Lower lobe of right lung (tissue), 2 donors: ENCODE results near the gene AHI1. TPM values are rescaled to one million over a fixed set of nuclear protein-coding genes. Genes with fewer than 3 reads are reported as not detected.
"Not testable (repeated sequence)": the region's sequence is repeated elsewhere in the genome, so short reads cannot be mapped to it uniquely, and the experiment has no call there.

Experiments
- ATAC-seq, 2 donors: fragments of 200-7000 bp; cut with Tn5 transposase; one replicate each; pipeline ENCODE4 v1.9.1; 2020 to 2022; ENCODE audit warnings: mild to moderate bottlenecking in 2 of 2, moderate library complexity in 2 of 2
- DNase-seq: peaks from one replicate; pipeline ENCODE4 v3.0.0-alpha.2; 2020
- H3K27ac ChIP-seq: fragments of 200-600 bp; one replicate; pipeline ENCODE4 v1.8.0; 2022
- H3K27me3 ChIP-seq: fragments of 200-600 bp; one replicate; pipeline ENCODE4 v1.8.0; 2022; ENCODE audit warnings: low read depth
- H3K36me3 ChIP-seq: fragments of 200-600 bp; one replicate; pipeline ENCODE4 v1.8.0; 2022; ENCODE audit warnings: mild to moderate bottlenecking
- H3K4me1 ChIP-seq: fragments of 200-600 bp; one replicate; pipeline ENCODE4 v1.8.0; 2022
- H3K4me3 ChIP-seq: fragments of 200-600 bp; one replicate; pipeline ENCODE4 v1.8.0; 2022; ENCODE audit warnings: mild to moderate bottlenecking
- H3K9me3 ChIP-seq: fragments of 200-600 bp; one replicate; pipeline ENCODE4 v1.8.0; 2022
- intact Hi-C: fragments of 100-400 bp; cut with DNase I; formaldehyde crosslinking; loops from one replicate; pipeline ENCODE4 v1.11.0; 2022
- total RNA-seq: library from RNA; stranded (reverse); fragmentation: NEBNext Ultra II Directional; extraction: Animal tissue kit (Norgen Biotek cat#: 25700); gene quantifications from one replicate; pipeline ENCODE4 v1.2.1, GENCODE V29; 2021
- TF ChIP-seq, protein P1 (sequence below): fragments of 200-600 bp; IDR thresholded peaks from one replicate; pipeline ENCODE4 v1.8.0; 2022; ENCODE audit warnings: antibody characterized with exemption, mild to moderate bottlenecking
- donor health status: DM: no; HTN: yes; CAD: no; lungs with severe emphysema.

The AHI1 gene
- total RNA-seq, 1 donor from 2014 or later = 31.7 TPM

GRCh38 chr6:135346747-135347146 lies 150.8 kb downstream of the AHI1 start:
- H3K27ac ChIP-seq = no peak overlapping the region
- TF ChIP-seq, protein P1, sequence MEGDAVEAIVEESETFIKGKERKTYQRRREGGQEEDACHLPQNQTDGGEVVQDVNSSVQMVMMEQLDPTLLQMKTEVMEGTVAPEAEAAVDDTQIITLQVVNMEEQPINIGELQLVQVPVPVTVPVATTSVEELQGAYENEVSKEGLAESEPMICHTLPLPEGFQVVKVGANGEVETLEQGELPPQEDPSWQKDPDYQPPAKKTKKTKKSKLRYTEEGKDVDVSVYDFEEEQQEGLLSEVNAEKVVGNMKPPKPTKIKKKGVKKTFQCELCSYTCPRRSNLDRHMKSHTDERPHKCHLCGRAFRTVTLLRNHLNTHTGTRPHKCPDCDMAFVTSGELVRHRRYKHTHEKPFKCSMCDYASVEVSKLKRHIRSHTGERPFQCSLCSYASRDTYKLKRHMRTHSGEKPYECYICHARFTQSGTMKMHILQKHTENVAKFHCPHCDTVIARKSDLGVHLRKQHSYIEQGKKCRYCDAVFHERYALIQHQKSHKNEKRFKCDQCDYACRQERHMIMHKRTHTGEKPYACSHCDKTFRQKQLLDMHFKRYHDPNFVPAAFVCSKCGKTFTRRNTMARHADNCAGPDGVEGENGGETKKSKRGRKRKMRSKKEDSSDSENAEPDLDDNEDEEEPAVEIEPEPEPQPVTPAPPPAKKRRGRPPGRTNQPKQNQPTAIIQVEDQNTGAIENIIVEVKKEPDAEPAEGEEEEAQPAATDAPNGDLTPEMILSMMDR = no peak
- H3K36me3 ChIP-seq = no peaks in the 10 kb centered on the region
- H3K9me3 ChIP-seq = no peaks in the 10 kb centered on the region
- no peak overlapping the region for H3K4me3 ChIP-seq
- intact Hi-C loops = no loop called here
- DNase-seq = no peak
- no peaks in the 10 kb centered on the region for H3K4me1 ChIP-seq
- H3K27me3 ChIP-seq = no peaks in the 10 kb centered on the region
- ATAC-seq = no peak

DNA sequence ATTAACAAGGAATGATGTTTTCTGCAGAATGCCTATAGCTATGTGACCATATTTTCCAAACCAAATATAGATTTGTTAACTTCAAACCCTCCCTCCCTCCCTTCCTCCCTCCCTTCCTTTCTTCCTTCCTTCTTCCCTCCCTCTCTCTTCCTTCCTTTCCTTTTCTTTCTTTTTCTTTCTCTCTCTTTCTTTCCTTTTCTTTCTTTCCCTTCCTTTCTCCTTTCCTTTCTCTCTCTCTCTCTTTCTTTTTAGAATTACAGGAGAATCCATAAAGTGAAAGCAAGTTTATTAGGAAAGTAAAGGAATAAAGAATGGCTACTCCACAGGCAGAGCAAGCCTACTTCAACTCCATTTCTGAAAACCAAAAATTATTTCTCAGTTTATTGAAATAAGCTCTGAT lies 153.0 kb downstream of the AHI1 start:
- Histone ChIP-seq H3K27me3 (no peaks in the 10 kb centered on the region), H3K36me3 (no peaks in the 10 kb centered on the region), H3K4me3 (no peak overlapping the region), H3K27ac (no peak overlapping the region), H3K4me1 (no peaks in the 10 kb centered on the region), H3K9me3 (no peaks in the 10 kb centered on the region)
- ATAC-seq (no peak), DNase-seq (no peak)
- intact Hi-C loops = no loop called here
- TF ChIP-seq, protein P1 = no peak

- ATAC-seq, H3K27ac ChIP-seq, DNase-seq, H3K36me3 ChIP-seq, H3K4me3 ChIP-seq, H3K27me3 ChIP-seq, H3K9me3 ChIP-seq, intact Hi-C loops, H3K4me1 ChIP-seq: not testable (repeated sequence)
These were observed 157.6 kb downstream of the AHI1 start for GRCh38 chr6:135339920-135340319.

DNA sequence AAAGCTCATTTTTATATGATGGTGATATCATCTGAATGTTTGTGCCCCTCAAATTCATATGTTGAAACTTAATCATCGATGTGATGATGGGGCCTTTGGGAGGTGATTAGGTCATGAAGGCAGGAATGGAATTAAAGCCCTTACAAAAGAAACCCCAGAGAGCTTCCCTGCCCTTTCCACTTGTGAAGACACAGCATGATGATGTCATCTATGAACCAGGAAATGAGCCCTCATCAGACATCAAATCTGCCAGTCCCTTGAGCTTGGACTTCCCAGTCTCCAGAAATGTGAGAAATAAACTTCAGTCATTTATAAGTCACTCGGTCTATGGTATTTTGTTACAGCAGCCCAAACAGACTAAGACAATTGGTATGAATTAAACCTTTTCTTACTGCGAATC lies 163.4 kb downstream of the AHI1 start:
- Histone ChIP-seq H3K27ac (no peak overlapping the region), H3K36me3 (no peaks in the 10 kb centered on the region), H3K9me3 (no peaks in the 10 kb centered on the region), H3K4me3 (no peak overlapping the region), H3K4me1 (no peaks in the 10 kb centered on the region), H3K27me3 (no peaks in the 10 kb centered on the region)
- TF ChIP-seq, protein P1 = no peak
- ATAC-seq = no peak
- DNase-seq = no peak
- intact Hi-C loops = no loop called here

DNA sequence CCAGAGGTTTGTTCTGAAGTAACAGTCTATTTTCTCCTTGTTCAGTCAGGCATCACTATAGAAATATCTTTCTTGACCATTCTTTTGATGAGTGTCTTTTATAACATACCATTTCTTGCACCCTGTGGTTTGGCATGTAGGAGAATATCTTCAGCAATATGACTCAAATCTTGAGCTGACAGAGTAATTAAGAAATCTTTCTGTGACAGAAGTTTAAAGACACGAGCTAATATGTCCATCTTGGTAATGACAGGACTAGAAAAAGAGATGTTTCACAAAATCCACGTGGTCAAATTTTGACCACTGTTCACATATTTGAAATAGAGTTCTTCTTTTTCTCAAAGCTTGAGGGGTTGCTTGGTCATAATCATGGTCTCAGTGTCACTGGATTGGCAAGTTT lies 166.5 kb downstream of the AHI1 start:
- no peak overlapping the region for H3K27ac ChIP-seq
- DNase-seq (no peak), ATAC-seq (no peak)
- intact Hi-C loops = no loop called here
- H3K4me3 ChIP-seq = no peak overlapping the region
- no peaks in the 10 kb centered on the region for H3K36me3 ChIP-seq
- no peaks in the 10 kb centered on the region for H3K4me1 ChIP-seq
- H3K27me3 ChIP-seq = no peaks in the 10 kb centered on the region
- H3K9me3 ChIP-seq = no peaks in the 10 kb centered on the region
- TF ChIP-seq, protein P1 = no peak

DNA sequence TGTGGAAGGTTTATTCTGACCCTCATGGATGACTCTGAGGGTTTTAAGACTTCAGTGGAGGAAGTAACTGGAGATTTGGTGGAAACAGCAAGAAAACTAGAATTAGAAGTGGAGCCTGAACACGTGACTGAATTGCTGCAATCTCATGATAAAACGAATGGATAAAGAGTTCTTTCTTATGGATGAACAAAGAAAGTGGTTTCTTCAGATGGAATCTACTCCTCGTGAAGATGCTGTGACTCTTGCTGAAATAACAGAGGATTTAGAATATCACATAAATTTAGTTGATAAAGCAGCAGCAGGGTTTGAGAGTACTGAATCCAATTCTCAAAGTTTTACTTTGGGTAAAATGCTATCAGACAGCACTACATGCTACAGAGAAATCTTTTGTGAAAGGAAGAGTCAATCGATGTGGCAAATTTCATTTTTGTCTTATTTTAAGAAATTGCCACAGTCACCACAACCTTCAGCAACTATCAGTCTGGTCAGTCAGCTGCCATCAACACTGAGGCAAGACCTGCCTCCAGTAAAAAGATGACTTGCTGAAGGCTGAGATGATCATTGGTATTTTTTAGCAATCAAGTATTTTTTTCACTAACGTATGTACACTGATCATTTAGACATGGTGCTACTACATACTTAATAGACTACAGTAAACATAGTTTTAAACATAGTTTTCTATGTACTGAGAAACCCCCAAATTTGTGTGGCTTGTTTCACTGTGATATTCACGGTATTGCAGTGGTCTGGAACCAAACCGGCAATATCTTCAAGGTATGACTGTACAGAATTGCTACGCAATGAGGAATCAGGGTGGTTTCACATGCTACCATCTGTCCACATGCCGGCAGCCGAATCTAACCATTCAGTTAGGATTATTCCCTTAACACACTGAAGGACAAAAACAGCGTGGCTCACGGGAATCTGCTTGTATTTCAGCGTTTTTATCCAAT lies 167.4 kb downstream of the AHI1 start:
- TF ChIP-seq, protein P1 = no peak
- DNase-seq = no peak
- H3K4me1 ChIP-seq = no peaks in the 10 kb centered on the region
- no peak for ATAC-seq
- no peak overlapping the region for H3K4me3 ChIP-seq
- no peaks in the 10 kb centered on the region for H3K27me3 ChIP-seq
- no peak overlapping the region for H3K27ac ChIP-seq
- intact Hi-C loops = no loop called here
- H3K36me3 ChIP-seq = no peaks in the 10 kb centered on the region
- no peaks in the 10 kb centered on the region for H3K9me3 ChIP-seq
